ENCODE results near the gene HTR1A. TPM values are rescaled to one million over a fixed set of nuclear protein-coding genes. Genes with fewer than 3 reads are reported as not detected.

Gene HTR1A
- polyA plus RNA-seq, 1 of the 3 experiments (the other 2 are of a cell fraction) = not detected

- Histone ChIP-seq H3K4me2 (no peak overlapping the region), H3K27ac (ENCODE audit: low read depth in 2 of 2, low read length in 1 of 2) (no peak overlapping the region), H3K27me3 (ENCODE audit: insufficient read depth) (no peaks in the 10 kb centered on the region), H3K9me2 (no peaks in the 10 kb centered on the region), H3K4me3 (ENCODE audit: low read depth in 2 of 2, low read length in 1 of 2) (no peak overlapping the region), H3K36me3 (replicated peaks in 1 of 2; ENCODE audit: control insufficient read depth in 1 of 2, insufficient read depth in 2 of 2, low read length in 1 of 2) (no peaks in the 10 kb centered on the region), H3K4me1 (ENCODE audit: control insufficient read depth in 1 of 2, insufficient read depth in 2 of 2, low read depth in 1 of 2, low read length in 1 of 2) (no peaks in the 10 kb centered on the region), H4K20me1 (ENCODE audit: insufficient read depth) (no peaks in the 10 kb centered on the region), H3K9me3 (no peaks in the 10 kb centered on the region), H3K79me2 (ENCODE audit: insufficient read depth) (no peaks in the 10 kb centered on the region), H3F3A (replicated peaks; ENCODE audit: insufficient read depth) (no peaks in the 10 kb centered on the region), H3K9ac (no peak overlapping the region), H2AFZ (ENCODE audit: low read depth) (no peak overlapping the region)
- TF ChIP-seq PBX3 (IDR thresholded peaks at IDR 0.05) (no peak), MAX (IDR thresholded peaks at IDR 0.05; ENCODE audit: low read depth) (no peak), TCF12 (IDR thresholded peaks at IDR 0.05) (no peak), FOSL2 (IDR thresholded peaks at IDR 0.05; ENCODE audit: borderline replicate concordance, low read depth) (no peak), IRF3 (IDR thresholded peaks at IDR 0.05; ENCODE audit: low read depth, low read length) (no peak), GATA2 (CRISPR knock-in tag; IDR thresholded peaks at IDR 0.05) (no peak), CHD2 (IDR thresholded peaks at IDR 0.05; ENCODE audit: low read length, partially characterized antibody) (no peak), YY1 (IDR thresholded peaks at IDR 0.05; ENCODE audit: low read depth) (no peak), RAD21 (IDR thresholded peaks at IDR 0.05; ENCODE audit: low read length) (no peak), NFIC (IDR thresholded peaks at IDR 0.05; ENCODE audit: borderline replicate concordance) (no peak), POLR2AphosphoS5 (IDR thresholded peaks at IDR 0.05; ENCODE audit: low read depth, low read length) (no peak), USF2 (IDR thresholded peaks at IDR 0.05; ENCODE audit: borderline replicate concordance, low read depth, low read length) (no peak)
- ChIA-PET POLR2A (no interaction called here), CTCF (no interaction called here)
- WGBS (ENCODE audit: low lambda C conversion rate) = 0% methylated on average over 2 of the region's 2 CpGs
- DNase-seq = no peak
Measured at GRCh38 chr5:63981864-63982263, 19.6 kb upstream of the HTR1A start.

GRCh38 chr5:63963926-63964325, 1.7 kb upstream of the HTR1A start:
- H3K9me2 ChIP-seq = no peaks in the 10 kb centered on the region
- H4K20me1 ChIP-seq (ENCODE audit: insufficient read depth) = no peaks in the 10 kb centered on the region
- H3K27ac ChIP-seq (ENCODE audit: low read depth in 2 of 2, low read length in 1 of 2) = no peak overlapping the region
- H3F3A ChIP-seq (replicated peaks; ENCODE audit: insufficient read depth) = no peaks in the 10 kb centered on the region
- H3K27me3 ChIP-seq (ENCODE audit: insufficient read depth) = peaks cover 23% of the 10 kb centered on the region; the same call in 1 of the 2 replicates
- H3K36me3 ChIP-seq (replicated peaks in 1 of 2; ENCODE audit: control insufficient read depth in 1 of 2, insufficient read depth in 2 of 2, low read length in 1 of 2) = no peaks in the 10 kb centered on the region
- H3K4me2 ChIP-seq = no peak overlapping the region
- no peaks in the 10 kb centered on the region for H3K79me2 ChIP-seq (ENCODE audit: insufficient read depth)
- H3K4me1 ChIP-seq (ENCODE audit: control insufficient read depth in 1 of 2, insufficient read depth in 2 of 2, low read depth in 1 of 2, low read length in 1 of 2) = no peaks in the 10 kb centered on the region
- H3K4me3 ChIP-seq (ENCODE audit: low read depth in 2 of 2, low read length in 1 of 2) = no peak overlapping the region
- POLR2A ChIA-PET = no interaction called here
- CTCF ChIA-PET = interaction anchor here (0.6 to 3.5 kb wide), 13 partner anchors 9 to 575 kb away, joined by 3 to 43 read pairs (median 4); no protein-coding TSS in a partner anchor
- H3K9me3 ChIP-seq = no peaks in the 10 kb centered on the region
- H2AFZ ChIP-seq (ENCODE audit: low read depth) = no peak overlapping the region
- no peak for DNase-seq
- H3K9ac ChIP-seq = no peak overlapping the region
- TF ChIP-seq ELF1 (IDR thresholded peaks at IDR 0.05) = no peak
- TF ChIP-seq EP300 (IDR thresholded peaks at IDR 0.05; ENCODE audit: borderline replicate concordance in 1 of 2, low read depth in 1 of 2, low read length in 1 of 2) = no peak
- TF ChIP-seq MAX (IDR thresholded peaks at IDR 0.05; ENCODE audit: low read depth) = no peak
- no peak for TF ChIP-seq CTCF (IDR thresholded peaks at IDR 0.05)
- no peak for TF ChIP-seq YY1 (IDR thresholded peaks at IDR 0.05; ENCODE audit: low read depth)
- no peak for TF ChIP-seq ZBTB33 (IDR thresholded peaks at IDR 0.05; ENCODE audit: borderline replicate concordance, low read depth)
- TF ChIP-seq POLR2AphosphoS5 (IDR thresholded peaks at IDR 0.05; ENCODE audit: low read depth, low read length) = no peak
- TF ChIP-seq USF2 (IDR thresholded peaks at IDR 0.05; ENCODE audit: borderline replicate concordance, low read depth, low read length) = no peak
- TF ChIP-seq GABPA (IDR thresholded peaks at IDR 0.05; ENCODE audit: low read depth) = no peak
- TF ChIP-seq GATA2 (CRISPR knock-in tag; IDR thresholded peaks at IDR 0.05) = no peak
- TF ChIP-seq FOXJ3 (CRISPR knock-in tag; IDR thresholded peaks at IDR 0.05) = no peak
- TF ChIP-seq CHD2 (IDR thresholded peaks at IDR 0.05; ENCODE audit: low read length, partially characterized antibody) = no peak

All from SK-N-SH (cell line).